Measurements from ENCODE around the gene LRRC25.
"Not testable (repeated sequence)": the region's sequence is repeated elsewhere in the genome, so short reads cannot be mapped to it uniquely, and the experiment has no call there.

The LRRC25 gene

GRCh38 chr19:18401580-18402112, 4.2 kb upstream of the LRRC25 start:
- peak; percentile 98 for DNase-seq

- DNase-seq = peak; percentile 66
Measured at GRCh38 chr19:18399008-18399407, 1.6 kb upstream of the LRRC25 start.

- no peak for DNase-seq
Measured at GRCh38 chr19:18396471-18397241, 766 bp downstream of the LRRC25 start.

- DNase-seq = no peak
Measured at GRCh38 chr19:18393836-18394235, 3.6 kb downstream of the LRRC25 start.

GRCh38 chr19:18392926-18393325, 4.5 kb downstream of the LRRC25 start:
- DNase-seq = no peak

GRCh38 chr19:18392417-18392816, 5.0 kb downstream of the LRRC25 start:
- DNase-seq = peak; percentile 86

GRCh38 chr19:18391509-18392075, 5.8 kb downstream of the LRRC25 start:
- no peak for DNase-seq

GRCh38 chr19:18390065-18390907, 7.1 kb downstream of the LRRC25 start:
- DNase-seq = no peak

GRCh38 chr19:18389726-18390064, 7.7 kb downstream of the LRRC25 start:
- no peak for DNase-seq

- DNase-seq = no peak
Measured at GRCh38 chr19:18388960-18389725, 8.3 kb downstream of the LRRC25 start.

- peak; percentile 94 for DNase-seq
Measured at GRCh38 chr19:18388100-18388959, 9.1 kb downstream of the LRRC25 start.

- DNase-seq = no peak
Measured at GRCh38 chr19:18386543-18387271, 10.7 kb downstream of the LRRC25 start.

- DNase-seq = peak; percentile 68
Measured at GRCh38 chr19:18385675-18386542, 11.5 kb downstream of the LRRC25 start, which contains the start of gene GDF15. Gene GDF15, plus strand, starts transcription at chr19:18386158. Its CDS starts 32 bp downstream, at chr19:18386190.

GRCh38 chr19:18385359-18385674, 12.1 kb downstream of the LRRC25 start:
- no peak for DNase-seq

GRCh38 chr19:18384775-18385174, 12.6 kb downstream of the LRRC25 start:
- DNase-seq = no peak

- not testable (repeated sequence) for DNase-seq
Measured at GRCh38 chr19:18383622-18384021, 13.8 kb downstream of the LRRC25 start.

- DNase-seq = no peak
Measured at GRCh38 chr19:18380843-18381242, 16.6 kb downstream of the LRRC25 start.

GRCh38 chr19:18379803-18380747, 17.3 kb downstream of the LRRC25 start:
- DNase-seq = peak; percentile 71

GRCh38 chr19:18377026-18377425, 20.4 kb downstream of the LRRC25 start:
- no peak for DNase-seq

Data from hematopoietic multipotent progenitor cell treated with erythropoietin and hydrocortisone succinate and interleukin-3 and kit ligand, for 4 days (in vitro differentiated cells).